Transverse colon (tissue), 4 donors: ENCODE results near the gene KLHL25. TPM values are rescaled to one million over a fixed set of nuclear protein-coding genes. Genes with fewer than 3 reads are reported as not detected.

Experiments used
- DNase-seq: peaks from one replicate; pipeline ENCODE4 v3.0.0-alpha.2; 2019
- H3K27ac ChIP-seq, 4 donors: fragments of 200-600 bp; sonication (generic); 2 replicates each; pipeline ENCODE4 v1.5.1; 2016 to 2018; ENCODE audit warnings: inconsistent platforms in 4 of 4
- H3K27me3 ChIP-seq: fragments of 200-600 bp; sonication (generic); 2 replicates; pipeline ENCODE4 v1.5.1; 2017; ENCODE audit warnings: inconsistent platforms
- H3K36me3 ChIP-seq, 4 donors: fragments of 200-600 bp; sonication (generic); 2 replicates each; pipeline ENCODE4 v1.5.1; 2017 to 2019; ENCODE audit warnings: inconsistent platforms in 4 of 4
- H3K4me1 ChIP-seq, 4 donors: fragments of 200-600 bp; sonication (generic); 2 replicates each; pipeline ENCODE4 v1.5.1; 2017 to 2020; ENCODE audit warnings: inconsistent platforms in 4 of 4
- H3K4me3 ChIP-seq, 4 donors: fragments of 200-600 bp; sonication (generic); 1 replicate in 1 of 4; 2 replicates in 3 of 4; pipeline versions ENCODE4 v1.5.1 to v1.6.1; 2017 to 2019; ENCODE audit warnings: inconsistent platforms in 4 of 4
- H3K9me3 ChIP-seq, 2 donors: fragments of 200-600 bp; sonication (generic); 2 replicates each; pipeline ENCODE4 v1.5.1; 2017 to 2019; ENCODE audit warnings: inconsistent platforms in 2 of 2
- CTCF ChIP-seq, 5 experiments: fragments of 200-600 bp in 3 of 5; fragments of 450-650 bp in 2 of 5; sonication (generic) in 3 of 5; IDR thresholded peaks; 1 replicate in 2 of 5; 2 replicates in 3 of 5; pipeline ENCODE4 v1.5.1; 2016 to 2017; ENCODE audit warnings: antibody characterized with exemption in 5 of 5, inconsistent platforms in 3 of 5, mild to moderate bottlenecking in 2 of 5, moderate library complexity in 1 of 5
- EP300 ChIP-seq: sonication (generic); formaldehyde crosslinking; IDR thresholded peaks from one replicate; pipeline ENCODE4 v1.6.1; 2017; ENCODE audit warnings: antibody characterized with exemption, low read depth
- POLR2A ChIP-seq: fragments of 450-650 bp; IDR thresholded peaks from one replicate; pipeline ENCODE4 v1.6.1; 2016; ENCODE audit warnings: antibody characterized with exemption, mild to moderate bottlenecking, moderate library complexity
- POLR2AphosphoS5 ChIP-seq, 3 donors: sonication (generic); formaldehyde crosslinking; IDR thresholded peaks; one replicate each; pipeline ENCODE4 v1.6.1; 2016; ENCODE audit warnings: antibody characterized with exemption in 3 of 3
- WGBS, 2 donors: methylation state at CpG; one replicate each; pipeline ENCODE4 v1.1.5; 2018; ENCODE audit warnings: low coverage in 1 of 2; 5-methylcytosine and 5-hydroxymethylcytosine counted together
- in situ Hi-C, 4 donors: fragments of 200-750 bp; cut with MboI; loops; one replicate each; pipeline versions ENCODE4 v1.15.0 to v1.15.1; 2017; ENCODE audit warnings: low sequenced_read_pairs in 3 of 4, low pct_ligation_motif_present in 1 of 4, low pct_unique_long_range_greater_than_20kb in 1 of 4
- intact Hi-C: fragments of 100-400 bp; cut with DNase I; formaldehyde crosslinking; loops from one replicate; pipeline ENCODE4 v1.15.1; 2023; ENCODE audit warnings: low total_unique reads
- total RNA-seq, 4 donors: library from RNA; depleted of rRNA; stranded (reverse); fragments of >200 nt; gene quantifications; one replicate each; pipeline ENCODE4 v1.1.0, GENCODE V29; 2016

The KLHL25 gene
- total RNA-seq, 4 donors from 2014 or later, result 10.1 to 36.0 (median 10.8) TPM

DNA sequence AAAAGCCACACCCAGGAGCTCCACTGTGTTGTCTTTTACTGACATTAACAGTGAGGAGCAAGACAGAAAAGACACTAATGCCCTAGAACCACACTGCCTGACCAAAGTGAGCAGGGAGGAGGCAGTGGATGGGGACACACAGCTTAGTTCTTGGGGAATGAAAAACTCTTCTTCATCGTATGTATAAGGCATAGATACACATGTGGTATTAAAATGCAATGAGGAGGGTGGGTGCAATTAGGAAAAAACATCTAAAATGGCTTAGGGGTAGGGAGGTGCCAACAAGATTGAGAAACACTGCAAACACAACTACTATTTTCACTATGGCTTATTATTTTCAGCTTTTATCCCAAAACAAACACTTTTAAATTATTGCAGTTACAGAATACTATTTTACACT is 15.5 kb downstream of the KLHL25 start:
- 91 to 100% methylated on average over 1 of the region's 1 CpG for WGBS, 2 donors

GRCh38 chr15:85778107-85778776 is 16.5 kb downstream of the KLHL25 start:
- Histone ChIP-seq H3K27ac (no peak overlapping the region), H3K36me3 (no peaks in the 10 kb centered on the region), H3K9me3 (no peaks in the 10 kb centered on the region), H3K27me3 (no peaks in the 10 kb centered on the region), H3K4me3 (no peak overlapping the region), H3K4me1 (no peaks in the 10 kb centered on the region)
- TF ChIP-seq POLR2AphosphoS5 (IDR thresholded peaks at IDR 0.05), result no peak
- no peak for TF ChIP-seq POLR2A
- TF ChIP-seq EP300, result no peak
- TF ChIP-seq CTCF (IDR thresholded peaks at IDR 0.05), result no peak
- WGBS, 2 donors, result 76 to 95% methylated on average over 4 to 10 of the region's 10 CpGs
- DNase-seq, result no peak
- in situ Hi-C loops, result no loop called here
- intact Hi-C loops, result no loop called here

More for the DNA sequence above, 15.5 kb downstream of the KLHL25 start:
- TF ChIP-seq POLR2AphosphoS5 (IDR thresholded peaks at IDR 0.05), result no peak
- TF ChIP-seq EP300, result no peak
- no peak for TF ChIP-seq CTCF (IDR thresholded peaks at IDR 0.05)
- TF ChIP-seq POLR2A, result no peak
- intact Hi-C loops (no loop called here), in situ Hi-C loops (no loop called here)
- Histone ChIP-seq H3K27ac (no peak overlapping the region), H3K27me3 (no peaks in the 10 kb centered on the region), H3K4me3 (no peak overlapping the region), H3K36me3 (no peaks in the 10 kb centered on the region), H3K9me3 (no peaks in the 10 kb centered on the region), H3K4me1 (no peaks in the 10 kb centered on the region)
- no peak for DNase-seq

DNA sequence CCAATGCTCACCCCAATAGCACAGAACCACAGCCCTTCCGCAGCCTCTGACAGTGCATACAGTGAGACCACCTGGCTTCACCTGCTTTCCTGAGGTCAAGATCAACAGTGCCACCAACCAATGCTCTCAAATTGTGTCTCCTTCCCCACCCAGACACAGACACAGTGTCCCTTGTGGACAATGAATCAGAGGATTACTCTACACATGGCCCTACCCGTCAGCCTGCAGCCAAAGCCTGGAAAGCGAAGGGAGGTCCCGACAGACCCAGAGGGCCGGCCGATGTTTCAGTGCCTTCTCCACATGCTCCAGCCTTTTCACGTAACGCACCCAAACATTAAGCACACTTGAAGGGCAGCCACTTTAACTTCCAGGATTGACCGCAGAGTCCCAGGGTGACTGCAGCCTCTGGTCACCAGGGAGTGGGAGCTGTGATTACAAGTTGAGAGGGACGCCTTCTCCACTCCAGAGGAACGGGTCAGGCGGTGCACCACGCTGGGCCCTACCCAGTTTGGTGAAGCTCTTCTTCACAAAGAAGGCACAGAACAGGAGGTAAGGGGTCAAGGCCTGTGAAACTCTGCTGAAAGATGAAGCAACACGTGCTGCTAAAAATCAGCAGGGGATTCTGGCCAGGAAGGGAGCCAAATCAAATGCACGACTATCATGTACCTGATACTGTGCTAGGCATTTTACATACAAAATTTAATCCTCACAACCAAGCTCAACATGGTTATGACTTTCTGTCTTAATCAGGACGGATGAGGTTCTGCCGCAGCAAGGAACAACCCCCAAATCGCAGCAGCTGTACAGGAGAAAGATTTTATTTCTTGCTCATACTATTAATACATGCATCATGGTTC is 17.2 kb downstream of the KLHL25 start:
- intact Hi-C loops, result no loop called here
- no peaks in the 10 kb centered on the region for H3K9me3 ChIP-seq
- in situ Hi-C loops, result no loop called here
- no peaks in the 10 kb centered on the region for H3K36me3 ChIP-seq
- no peak for DNase-seq
- 88 to 94% methylated on average over 5 to 18 of the region's 18 CpGs for WGBS, 2 donors
- TF ChIP-seq POLR2AphosphoS5 (IDR thresholded peaks at IDR 0.05) (no peak), EP300 (no peak), POLR2A (no peak)
- peaks cover 0 to 3% (median 2%) of the 10 kb centered on the region in 4 donors for H3K4me1 ChIP-seq
- no peak overlapping the region for H3K4me3 ChIP-seq
- H3K27ac ChIP-seq, result no peak overlapping the region
- H3K27me3 ChIP-seq, result no peaks in the 10 kb centered on the region

- no peaks in the 10 kb centered on the region for H3K27me3 ChIP-seq
- in situ Hi-C loops (no loop called here), intact Hi-C loops (no loop called here)
- H3K9me3 ChIP-seq, result no peaks in the 10 kb centered on the region
- H3K4me1 ChIP-seq, result peaks cover 0 to 4% (median 3%) of the 10 kb centered on the region in 4 donors
- H3K4me3 ChIP-seq, result no peak overlapping the region
- no peak for DNase-seq
- TF ChIP-seq CTCF (IDR thresholded peaks at IDR 0.05) (no peak), EP300 (no peak), POLR2A (no peak)
- H3K36me3 ChIP-seq, result no peaks in the 10 kb centered on the region
- H3K27ac ChIP-seq, result no peak overlapping the region
- 80 to 94% methylated on average over 1 to 10 of the region's 10 CpGs for WGBS, 2 donors
Observed at GRCh38 chr15:85773970-85774369, 20.8 kb downstream of the KLHL25 start.
